ENCODE results near the gene C1QTNF8. TPM values are rescaled to one million over a fixed set of nuclear protein-coding genes. Genes with fewer than 3 reads are reported as not detected.

The C1QTNF8 gene
- total and polyA plus RNA-seq, 2 of the 13 experiments (the other 11 are each of a cell fraction or from before 2014, with no cell fraction given), result 0.09 TPM; not detected in 1

DNA sequence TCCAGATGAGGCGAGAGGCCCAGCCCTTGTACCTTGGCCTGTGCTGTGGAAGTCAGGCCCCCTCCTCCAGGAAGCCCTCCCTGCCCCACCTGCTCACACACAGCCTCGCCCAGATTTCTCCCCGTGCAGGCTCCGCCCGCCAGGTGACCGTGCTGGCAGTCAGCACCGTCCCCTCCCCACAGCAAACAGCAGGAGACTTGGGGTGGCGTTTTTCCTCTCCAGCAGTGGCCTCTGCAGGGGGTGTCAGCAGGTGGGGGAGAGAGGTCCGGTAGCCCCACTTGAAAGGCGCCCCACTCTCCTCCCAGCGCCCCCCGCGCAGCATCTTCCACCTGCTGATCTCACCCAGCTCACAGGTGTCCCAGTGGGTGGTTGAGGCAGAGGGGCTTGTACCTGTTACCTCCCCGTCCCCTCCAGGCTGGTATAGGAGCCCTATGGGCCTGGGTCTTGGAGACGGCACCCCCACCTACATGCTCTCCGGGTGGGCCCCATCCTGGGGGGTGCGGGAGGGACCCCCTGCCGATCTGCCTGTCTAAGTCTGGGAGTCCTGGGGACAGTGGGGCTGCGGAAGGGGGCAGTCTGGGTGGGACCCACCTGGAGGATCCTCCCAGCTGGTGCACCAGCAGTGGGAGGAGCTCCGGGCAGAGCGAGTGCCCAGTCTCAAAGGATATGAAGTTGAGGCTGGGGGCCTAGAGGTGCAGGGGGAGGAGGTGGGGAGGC is 4.2 kb upstream of the C1QTNF8 start:
- Histone ChIP-seq H3K36me3 (replicated peaks in 1 of 2; ENCODE audit: control insufficient read depth in 1 of 2, insufficient read depth in 2 of 2, low read length in 2 of 2) (no peaks in the 10 kb centered on the region), H3K9me3 (ENCODE audit: low read length) (no peaks in the 10 kb centered on the region), H3K27me3 (ENCODE audit: control insufficient read depth in 1 of 2, insufficient read depth in 2 of 2, low read length in 2 of 2) (peaks cover 37 to 82% of the 10 kb centered on the region in 2 experiments), H3K4me3 (replicated peaks in 1 of 3; ENCODE audit: insufficient read depth in 1 of 3, low read depth in 2 of 3, low read length in 3 of 3) (no peak overlapping the region), H3K4me1 (ENCODE audit: insufficient read depth, low read length) (no peaks in the 10 kb centered on the region), H3K4me2 (ENCODE audit: low read depth, low read length) (no peak overlapping the region), H3K9ac (ENCODE audit: insufficient read depth, low read depth, low read length) (no peak overlapping the region), H3K79me2 (ENCODE audit: insufficient read depth, low read length) (no peaks in the 10 kb centered on the region), H3K27ac (ENCODE audit: extremely low read length, insufficient read depth, low read length) (no peak overlapping the region), H2AFZ (ENCODE audit: low read length) (no peak overlapping the region), H4K20me1 (ENCODE audit: insufficient read depth, low read length) (no peaks in the 10 kb centered on the region)
- DNase-seq (ENCODE audit: low spot score) (no peak), ATAC-seq (no peak), FAIRE-seq (no peak)
- WGBS (ENCODE audit: low lambda C conversion rate), result 23% methylated on average over 7 of the region's 21 CpGs
- TF ChIP-seq DMAP1 (CRISPR knock-in tag; IDR thresholded peaks at IDR 0.05) (no peak), ZNF567 (CRISPR knock-in tag; IDR thresholded peaks at IDR 0.05; ENCODE audit: borderline replicate concordance) (no peak), ZNF230 (CRISPR knock-in tag; IDR thresholded peaks at IDR 0.05) (no peak), ZNF562 (CRISPR knock-in tag; IDR thresholded peaks at IDR 0.05; ENCODE audit: borderline replicate concordance) (no peak), PHF20 (CRISPR knock-in tag; IDR thresholded peaks at IDR 0.05) (no peak), HDAC6 (IDR thresholded peaks at IDR 0.05; ENCODE audit: low read depth, low read length) (no peak), MXI1 (IDR thresholded peaks at IDR 0.05; ENCODE audit: borderline replicate concordance, low read depth, low read length) (no peak), ZNF432 (CRISPR knock-in tag; IDR thresholded peaks at IDR 0.05; ENCODE audit: borderline replicate concordance) (no peak), ERF (CRISPR knock-in tag; IDR thresholded peaks at IDR 0.05) (no peak), POLR2G (IDR thresholded peaks at IDR 0.05; ENCODE audit: low read depth, low read length) (no peak), ZNF337 (CRISPR knock-in tag; IDR thresholded peaks at IDR 0.05; ENCODE audit: borderline replicate concordance, low read depth) (no peak), ZBTB14 (CRISPR knock-in tag; IDR thresholded peaks at IDR 0.05) (no peak), HNRNPUL1 (IDR thresholded peaks at IDR 0.05; ENCODE audit: low read depth, low read length) (no peak), ZNF709 (CRISPR knock-in tag; IDR thresholded peaks at IDR 0.05) (no peak), ZNF605 (CRISPR knock-in tag; IDR thresholded peaks at IDR 0.05) (no peak)
- TF ChIP-seq, protein P1, sequence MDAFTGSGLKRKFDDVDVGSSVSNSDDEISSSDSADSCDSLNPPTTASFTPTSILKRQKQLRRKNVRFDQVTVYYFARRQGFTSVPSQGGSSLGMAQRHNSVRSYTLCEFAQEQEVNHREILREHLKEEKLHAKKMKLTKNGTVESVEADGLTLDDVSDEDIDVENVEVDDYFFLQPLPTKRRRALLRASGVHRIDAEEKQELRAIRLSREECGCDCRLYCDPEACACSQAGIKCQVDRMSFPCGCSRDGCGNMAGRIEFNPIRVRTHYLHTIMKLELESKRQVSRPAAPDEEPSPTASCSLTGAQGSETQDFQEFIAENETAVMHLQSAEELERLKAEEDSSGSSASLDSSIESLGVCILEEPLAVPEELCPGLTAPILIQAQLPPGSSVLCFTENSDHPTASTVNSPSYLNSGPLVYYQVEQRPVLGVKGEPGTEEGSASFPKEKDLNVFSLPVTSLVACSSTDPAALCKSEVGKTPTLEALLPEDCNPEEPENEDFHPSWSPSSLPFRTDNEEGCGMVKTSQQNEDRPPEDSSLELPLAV (CRISPR knock-in tag; conservative IDR thresholded peaks at IDR 0.05; ENCODE audit: low read depth), result no peak
- TF ChIP-seq, protein P2, sequence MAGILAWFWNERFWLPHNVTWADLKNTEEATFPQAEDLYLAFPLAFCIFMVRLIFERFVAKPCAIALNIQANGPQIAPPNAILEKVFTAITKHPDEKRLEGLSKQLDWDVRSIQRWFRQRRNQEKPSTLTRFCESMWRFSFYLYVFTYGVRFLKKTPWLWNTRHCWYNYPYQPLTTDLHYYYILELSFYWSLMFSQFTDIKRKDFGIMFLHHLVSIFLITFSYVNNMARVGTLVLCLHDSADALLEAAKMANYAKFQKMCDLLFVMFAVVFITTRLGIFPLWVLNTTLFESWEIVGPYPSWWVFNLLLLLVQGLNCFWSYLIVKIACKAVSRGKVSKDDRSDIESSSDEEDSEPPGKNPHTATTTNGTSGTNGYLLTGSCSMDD (CRISPR knock-in tag; IDR thresholded peaks at IDR 0.05), result no peak
- CTCF ChIA-PET (ENCODE audit: low intra/inter-chr PET ratio, low total read pairs), result no interaction called here
- POLR2A ChIA-PET, result no interaction called here
- BruUV-seq (replicated peaks), result no TSS peak
- intact Hi-C loops (cut with micrococcal nuclease; ENCODE audit: unreplicated experiment), result no loop called here
- in situ Hi-C loops (cut with HindIII; ENCODE audit: extremely low pct_ligation_motif_present, low pct_unique_long_range_greater_than_20kb), result no loop called here
